HEK293 (cell line): ENCODE measurements around the gene GJA1.
"Not testable (repeated sequence)": the region's sequence is repeated elsewhere in the genome, so short reads cannot be mapped to it uniquely, and the experiment has no call there.

Source experiments
- CTCF ChIA-PET: fragments of 350-600 bp; formaldehyde crosslinking; extraction: SDS; loops from one replicate; lab custom pipeline; 2021; ENCODE audit warnings: antibody characterized with exemption; lab: Yijun Ruan, JAX
- POLR2A ChIA-PET: fragments of 300-600 bp; formaldehyde crosslinking; extraction: SDS; loops from one replicate; lab custom pipeline; 2020; ENCODE audit warnings: antibody characterized with exemption, inconsistent platforms; lab: Yijun Ruan, JAX
- H3K27ac ChIP-seq: fragments of 200-500 bp; sonication (Bioruptor generic); 2 replicates; pipeline ENCODE4 v1.5.1; 2014; ENCODE audit warnings: low read depth, low read length, control low read depth, inconsistent platforms; ENCODE audit errors: extremely low read depth
- H3K36me3 ChIP-seq, 2 experiments: fragments of 200-500 bp in 1 of 2; sonication (Bioruptor generic) in 1 of 2; 1 replicate in 1 of 2; 2 replicates in 1 of 2; pipeline ENCODE4 v1.5.1; 2014 to 2017; ENCODE audit warnings: inconsistent platforms in 2 of 2, low read length in 2 of 2; ENCODE audit not compliant: control insufficient read depth in 2 of 2, insufficient read depth in 1 of 2
- H3K4me1 ChIP-seq: fragments of 200-500 bp; sonication (Bioruptor generic); 2 replicates; pipeline ENCODE4 v1.5.1; 2014; ENCODE audit warnings: mild to moderate bottlenecking, low read length, inconsistent platforms; ENCODE audit not compliant: control insufficient read depth, insufficient read depth
- H3K4me3 ChIP-seq: 2 replicates; pipeline ENCODE4 v1.5.1; 2011; ENCODE audit warnings: low read depth, mild to moderate bottlenecking, control low read depth, low read length, moderate library complexity
- H3K9me3 ChIP-seq: fragments of 200-500 bp; sonication (Bioruptor generic); 2 replicates; pipeline ENCODE4 v1.5.1; 2014; ENCODE audit warnings: low read depth, low read length, inconsistent platforms; ENCODE audit not compliant: control insufficient read depth, insufficient read depth
- KLF1 ChIP-seq: fragments of 450-650 bp; formaldehyde crosslinking; IDR thresholded peaks from 2 replicates; pipeline ENCODE4 v1.5.1; 2016; ENCODE audit warnings: missing biosample characterization, missing genetic modification characterization
- SP7 ChIP-seq: fragments of 450-650 bp; formaldehyde crosslinking; IDR thresholded peaks from 2 replicates; pipeline ENCODE4 v1.5.1; 2016; ENCODE audit warnings: missing biosample characterization, missing genetic modification characterization
- TCF7L2 ChIP-seq: IDR thresholded peaks from 2 replicates; pipeline ENCODE4 v1.6.1; 2011; ENCODE audit warnings: low read depth, mild to moderate bottlenecking, inconsistent platforms, low read length, moderate library complexity, borderline replicate concordance
- ZNF121 ChIP-seq: fragments of 450-650 bp; formaldehyde crosslinking; IDR thresholded peaks from 2 replicates; pipeline ENCODE4 v1.5.1; 2016; ENCODE audit warnings: missing biosample characterization, missing genetic modification characterization
- ZNF341 ChIP-seq: fragments of 450-650 bp; formaldehyde crosslinking; IDR thresholded peaks from 2 replicates; pipeline ENCODE4; 2016; ENCODE audit warnings: low read depth, missing biosample characterization, missing genetic modification characterization
- ZNF558 ChIP-seq: fragments of 450-650 bp; formaldehyde crosslinking; IDR thresholded peaks from 2 replicates; pipeline ENCODE4 v1.5.1; 2016; ENCODE audit warnings: missing biosample characterization, missing genetic modification characterization
- ZNF624 ChIP-seq: fragments of 450-650 bp; formaldehyde crosslinking; IDR thresholded peaks from 2 replicates; pipeline ENCODE4 v1.5.1; 2017; ENCODE audit warnings: missing biosample characterization, missing genetic modification characterization
- ZNF629 ChIP-seq: fragments of 450-650 bp; formaldehyde crosslinking; IDR thresholded peaks from 2 replicates; pipeline ENCODE4 v1.5.1; 2017; ENCODE audit warnings: missing biosample characterization, missing genetic modification characterization
- TF ChIP-seq, protein P1 (sequence below): fragments of 450-650 bp; formaldehyde crosslinking; IDR thresholded peaks from 2 replicates; pipeline ENCODE4 v1.5.1; 2017; ENCODE audit warnings: missing biosample characterization, missing genetic modification characterization
- TF ChIP-seq, protein P2 (sequence below): fragments of 450-650 bp; formaldehyde crosslinking; IDR thresholded peaks from 2 replicates; pipeline ENCODE4; 2016; ENCODE audit warnings: missing biosample characterization, missing genetic modification characterization

The GJA1 gene

DNA sequence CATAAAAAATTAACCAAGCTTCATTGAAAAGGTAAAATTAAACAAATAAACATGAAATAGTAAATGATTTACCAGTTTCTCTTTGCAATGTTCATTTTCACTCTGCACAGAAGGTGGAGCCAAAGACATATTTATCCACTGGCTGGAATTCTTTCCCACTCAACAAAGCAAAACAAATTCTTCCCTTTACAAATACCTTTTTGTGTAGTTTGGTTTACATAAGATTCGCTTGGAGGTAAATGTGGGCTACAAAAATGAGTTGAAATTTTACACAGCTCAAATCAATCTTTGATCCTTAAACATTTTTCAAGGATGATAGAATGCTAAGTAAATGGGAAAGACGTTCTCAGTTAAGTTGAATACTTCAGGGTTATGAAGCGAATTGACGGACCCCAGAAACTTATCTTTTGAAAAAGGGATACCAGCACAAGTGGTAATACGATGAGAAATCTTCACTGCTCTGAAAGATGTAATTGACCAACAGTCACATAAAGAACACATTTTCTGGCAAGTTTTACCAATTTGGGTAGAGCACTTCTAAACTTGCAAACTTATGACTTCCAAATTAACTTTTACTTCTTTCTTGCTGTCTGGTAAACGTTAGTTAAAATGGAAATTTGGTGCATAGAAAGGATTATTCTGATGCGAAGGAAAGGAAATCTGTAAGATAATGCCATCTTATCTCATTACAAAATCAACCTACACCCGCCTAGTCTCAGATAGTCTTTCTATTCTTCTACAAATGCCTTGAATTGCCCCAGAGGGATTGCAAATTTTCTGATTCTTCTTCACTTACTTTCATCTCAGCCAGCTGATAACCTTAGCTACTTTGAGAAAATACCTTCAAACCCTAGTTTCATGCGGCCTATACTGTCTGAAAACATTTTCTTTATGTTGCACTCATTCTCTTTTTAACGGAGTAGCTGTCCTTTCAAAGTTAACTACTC is 4.7 kb upstream of the GJA1 start (continued):
- TF ChIP-seq, protein P1, sequence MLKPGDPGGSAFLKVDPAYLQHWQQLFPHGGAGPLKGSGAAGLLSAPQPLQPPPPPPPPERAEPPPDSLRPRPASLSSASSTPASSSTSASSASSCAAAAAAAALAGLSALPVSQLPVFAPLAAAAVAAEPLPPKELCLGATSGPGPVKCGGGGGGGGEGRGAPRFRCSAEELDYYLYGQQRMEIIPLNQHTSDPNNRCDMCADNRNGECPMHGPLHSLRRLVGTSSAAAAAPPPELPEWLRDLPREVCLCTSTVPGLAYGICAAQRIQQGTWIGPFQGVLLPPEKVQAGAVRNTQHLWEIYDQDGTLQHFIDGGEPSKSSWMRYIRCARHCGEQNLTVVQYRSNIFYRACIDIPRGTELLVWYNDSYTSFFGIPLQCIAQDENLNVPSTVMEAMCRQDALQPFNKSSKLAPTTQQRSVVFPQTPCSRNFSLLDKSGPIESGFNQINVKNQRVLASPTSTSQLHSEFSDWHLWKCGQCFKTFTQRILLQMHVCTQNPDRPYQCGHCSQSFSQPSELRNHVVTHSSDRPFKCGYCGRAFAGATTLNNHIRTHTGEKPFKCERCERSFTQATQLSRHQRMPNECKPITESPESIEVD, result peak; percentile 55

DNA sequence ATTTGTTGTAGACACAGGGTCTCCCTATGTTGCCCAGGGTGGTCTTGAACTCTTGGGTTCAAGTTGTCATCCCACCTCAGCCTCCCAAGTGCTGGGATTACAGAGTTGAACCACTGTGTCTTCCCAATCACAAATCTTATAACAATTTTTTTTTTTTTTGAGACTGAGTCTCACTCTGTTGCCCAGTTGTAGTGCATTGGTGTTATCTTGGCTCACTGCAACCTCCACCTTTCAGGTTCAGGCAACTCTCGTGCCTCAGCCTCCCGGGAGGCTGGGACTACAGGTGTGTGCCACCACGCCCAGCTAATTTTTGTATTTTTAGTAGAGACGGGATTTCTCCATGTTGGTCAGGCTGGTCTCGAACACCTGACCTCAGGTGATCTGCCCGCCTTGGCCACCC is 3.7 kb upstream of the GJA1 start:
- CTCF ChIA-PET, result interaction anchor here (0.6 to 5.8 kb wide), 11 partner anchors 100 to 1406 kb away, joined by 3 to 88 read pairs (median 5); no protein-coding TSS in a partner anchor
- H3K4me1 ChIP-seq, H3K36me3 ChIP-seq, POLR2A ChIA-PET, H3K27ac ChIP-seq, H3K4me3 ChIP-seq, H3K9me3 ChIP-seq: not testable (repeated sequence)
- TF ChIP-seq ZNF121, result peak; percentile 57; the same call in 1 of the 2 replicates

DNA sequence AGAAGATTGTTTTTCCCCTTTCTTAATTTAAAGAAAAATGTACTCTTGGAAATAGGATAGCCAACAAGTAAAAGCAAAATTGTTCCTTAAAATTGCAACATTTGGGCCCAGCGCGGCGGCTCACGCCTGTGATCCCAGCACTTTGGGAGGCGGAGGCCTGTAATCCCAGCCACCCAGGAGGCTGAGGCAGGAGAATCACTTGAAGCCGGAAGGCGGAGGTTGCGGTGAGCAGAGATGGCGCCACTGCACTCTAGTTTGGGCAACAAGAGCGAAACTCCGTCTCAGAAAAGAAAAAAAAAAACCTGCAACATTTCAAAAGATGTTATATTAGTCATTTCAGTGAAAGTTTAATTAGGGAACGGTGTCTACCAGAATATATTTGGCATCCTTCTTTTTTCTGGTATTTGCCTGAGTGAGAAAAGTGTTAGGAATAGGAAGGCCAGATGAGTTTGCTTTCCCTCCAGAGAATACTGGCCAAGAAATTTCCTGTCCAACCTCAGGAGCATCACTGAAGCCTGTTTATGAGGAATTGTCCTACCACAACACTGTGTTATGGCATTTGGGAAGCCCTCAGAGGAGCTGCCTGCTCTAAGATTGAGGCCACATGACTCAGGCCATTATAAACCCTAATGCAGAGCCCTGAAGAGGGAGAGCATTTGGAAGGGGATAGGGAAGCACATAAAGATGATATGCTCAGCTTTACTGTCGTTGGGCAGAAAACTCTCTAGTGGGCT is 1.2 kb upstream of the GJA1 start:
- H3K27ac ChIP-seq, result no peak overlapping the region
- ChIA-PET CTCF (interaction anchor here (0.6 to 4.4 kb wide), 4 partner anchors 10 to 599 kb away, joined by 3 to 35 read pairs (median 7); no protein-coding TSS in a partner anchor), POLR2A (no interaction called here)
- H3K36me3 ChIP-seq, result no peaks in the 10 kb centered on the region
- no peak for TF ChIP-seq ZNF624 (tag by site-specific recombination)
- no peak for TF ChIP-seq KLF1 (tag by site-specific recombination)
- no peak for TF ChIP-seq SP7 (tag by site-specific recombination)
- TF ChIP-seq TCF7L2, result no peak
- no peak for TF ChIP-seq ZNF629 (tag by site-specific recombination)
- no peak overlapping the region for H3K4me3 ChIP-seq
- no peaks in the 10 kb centered on the region for H3K9me3 ChIP-seq
- H3K4me1 ChIP-seq, result peaks cover 3% of the 10 kb centered on the region; the same call in 1 of the 2 replicates

DNA sequence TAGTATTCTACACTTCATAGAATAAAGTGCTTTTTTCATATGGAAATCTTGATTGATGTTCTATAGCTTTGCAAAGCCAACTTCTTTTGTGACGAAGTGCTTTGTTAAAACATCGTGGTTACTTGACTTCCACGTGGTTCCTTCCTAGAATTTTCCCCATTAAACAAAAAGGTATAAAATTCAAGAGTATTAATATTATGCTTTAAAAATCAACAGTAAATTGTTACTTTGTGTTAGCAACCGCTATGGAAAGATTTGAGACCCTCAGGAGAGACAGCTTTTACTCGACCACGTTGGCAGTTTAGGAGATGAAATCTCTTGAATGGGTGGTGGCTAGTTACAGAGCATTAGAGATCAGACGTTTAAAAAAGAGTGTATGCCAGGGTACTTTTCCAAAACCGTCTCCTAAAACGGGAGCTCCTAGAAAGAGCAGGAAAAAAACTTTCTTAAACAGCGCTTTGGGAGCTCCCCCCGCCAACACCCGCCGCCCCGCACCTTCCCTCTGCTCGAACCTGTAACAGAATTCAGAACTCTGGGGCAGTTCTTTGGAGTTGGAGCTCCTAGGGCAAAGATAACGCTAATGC is 920 bp downstream of the GJA1 start:
- CTCF ChIA-PET, result interaction anchor here (0.7 to 2.8 kb wide), 5 partner anchors 367 to 748 kb away, joined by 3 to 13 read pairs (median 4); no protein-coding TSS in a partner anchor
- peak overlapping the region; percentile 67 for H3K27ac ChIP-seq

More for the DNA sequence above, 920 bp downstream of the GJA1 start:
- Histone ChIP-seq H3K4me1 (peaks cover 3% of the 10 kb centered on the region; the same call in 1 of the 2 replicates), H3K4me3 (peak overlapping the region; percentile 53), H3K9me3 (no peaks in the 10 kb centered on the region), H3K36me3 (no peaks in the 10 kb centered on the region)
- POLR2A ChIA-PET, result interaction anchor here (0.8 to 1.8 kb wide), 2 partner anchors 403 to 413 kb away, joined by 4 to 5 read pairs; no protein-coding TSS in a partner anchor
- no peak for TF ChIP-seq ZNF558 (tag by site-specific recombination)
- TF ChIP-seq, protein P2, sequence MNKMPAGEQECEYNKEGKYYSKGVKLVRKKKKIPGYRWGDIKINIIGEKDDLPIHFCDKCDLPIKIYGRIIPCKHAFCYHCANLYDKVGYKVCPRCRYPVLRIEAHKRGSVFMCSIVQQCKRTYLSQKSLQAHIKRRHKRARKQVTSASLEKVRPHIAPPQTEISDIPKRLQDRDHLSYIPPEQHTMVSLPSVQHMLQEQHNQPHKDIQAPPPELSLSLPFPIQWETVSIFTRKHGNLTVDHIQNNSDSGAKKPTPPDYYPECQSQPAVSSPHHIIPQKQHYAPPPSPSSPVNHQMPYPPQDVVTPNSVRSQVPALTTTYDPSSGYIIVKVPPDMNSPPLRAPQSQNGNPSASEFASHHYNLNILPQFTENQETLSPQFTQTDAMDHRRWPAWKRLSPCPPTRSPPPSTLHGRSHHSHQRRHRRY (tag by site-specific recombination), result no peak
- TF ChIP-seq ZNF341 (tag by site-specific recombination), result peak; percentile 45
